OCI-LY7 (cell line): ENCODE data around the gene CSTPP1. TPM values are rescaled to one million over a fixed set of nuclear protein-coding genes. Genes with fewer than 3 reads are reported as not detected.

Experiments used
- BruUV-seq: library from RNA; stranded (reverse); fragments of 400-500 nt; replicated peaks from 2 replicates; lab custom pipeline; 2021; lab: Mats Ljungman, UMichigan
- CTCF ChIA-PET: fragments of 300-600 bp; sonication (Branson Sonifier 250); formaldehyde crosslinking; loops from one replicate; lab custom pipeline; 2022; ENCODE audit warnings: antibody characterized with exemption; ENCODE audit not compliant: unreplicated experiment; lab: Charles Lee
- POLR2A ChIA-PET: fragments of 300-600 bp; sonication (Branson Sonifier 250); formaldehyde crosslinking; loops from one replicate; lab custom pipeline; 2022; ENCODE audit warnings: antibody characterized with exemption; lab: Charles Lee
- DNase-seq: peaks from one replicate; pipeline ENCODE4 v3.0.0-alpha.2; 2015; ENCODE audit warnings: low spot score
- H2AFZ ChIP-seq: fragments of 200-600 bp; sonication (generic), shearing (Covaris generic); 2 replicates; pipeline ENCODE4 v1.6.1; 2014; ENCODE audit warnings: mild to moderate bottlenecking, antibody characterized with exemption, low read length, moderate library complexity
- H3K27ac ChIP-seq: fragments of 200-600 bp; sonication (generic); 2 replicates; pipeline ENCODE4 v1.5.1; 2014; ENCODE audit warnings: mixed run types, low read depth, mild to moderate bottlenecking, moderate library complexity, low read length, inconsistent platforms; ENCODE audit not compliant: poor library complexity, severe bottlenecking
- H3K36me3 ChIP-seq: fragments of 200-600 bp; sonication (generic); 2 replicates; pipeline ENCODE4 v1.6.1; 2014; ENCODE audit warnings: mild to moderate bottlenecking, antibody characterized with exemption, low read length, moderate library complexity, mixed read lengths; ENCODE audit not compliant: insufficient read depth
- H3K4me1 ChIP-seq: fragments of 200-600 bp; sonication (generic); 2 replicates; pipeline ENCODE4 v1.5.1; 2014; ENCODE audit warnings: mild to moderate bottlenecking, low read length; ENCODE audit not compliant: insufficient read depth, poor library complexity, severe bottlenecking
- H3K4me2 ChIP-seq: fragments of 200-600 bp; sonication (generic); 2 replicates; pipeline ENCODE4 v1.6.1; 2014; ENCODE audit warnings: mild to moderate bottlenecking, low read length
- H3K4me3 ChIP-seq: fragments of 200-600 bp; sonication (generic); 2 replicates; pipeline ENCODE4 v1.5.1; 2014; ENCODE audit warnings: mild to moderate bottlenecking, low read depth, low read length; ENCODE audit not compliant: poor library complexity, severe bottlenecking
- H3K79me2 ChIP-seq: fragments of 200-600 bp; sonication (generic); 2 replicates; pipeline ENCODE4 v1.6.1; 2016; ENCODE audit warnings: low read depth, mild to moderate bottlenecking, low read length, moderate library complexity, mixed read lengths; ENCODE audit not compliant: insufficient read depth
- H3K9me2 ChIP-seq: fragments of 200-600 bp; sonication (generic); 2 replicates; pipeline ENCODE4 v1.6.1; 2016; ENCODE audit warnings: mild to moderate bottlenecking, low read length, mixed read lengths; ENCODE audit not compliant: insufficient read depth
- H3K9me3 ChIP-seq: fragments of 200-600 bp; sonication (generic); 2 replicates; pipeline ENCODE4 v1.6.1; 2014; ENCODE audit warnings: mild to moderate bottlenecking, mixed run types, low read length, mixed read lengths
- H4K20me1 ChIP-seq: fragments of 200-600 bp; sonication (generic); 2 replicates; pipeline ENCODE4 v1.6.1; 2014; ENCODE audit warnings: mild to moderate bottlenecking, antibody characterized with exemption, low read length, moderate library complexity, mixed read lengths; ENCODE audit not compliant: insufficient read depth
- EZH2phosphoT487 ChIP-seq: fragments of 200-600 bp; sonication (generic); IDR thresholded peaks from 2 replicates; pipeline ENCODE4 v1.6.1; 2018; ENCODE audit warnings: low read depth, borderline replicate concordance, mild to moderate bottlenecking, mixed run types, antibody characterized with exemption, low read length, moderate library complexity, mixed read lengths
- intact Hi-C: fragments of 100-400 bp; cut with micrococcal nuclease; formaldehyde crosslinking; loops from one replicate; pipeline ENCODE4 v1.10.0; 2022; ENCODE audit not compliant: unreplicated experiment
- total RNA-seq, 2 experiments: library from RNA; depleted of rRNA in 1 of 2; stranded (reverse); fragments of >200 nt in 1 of 2; shearing (Covaris generic) in 1 of 2; gene quantifications; 2 replicates each; pipeline ENCODE4 v1.2.3, GENCODE V29; 2014 to 2022
- TF ChIP-seq, protein P1 (sequence below): fragments of 200-600 bp; sonication (generic); conservative IDR thresholded peaks from 2 replicates; pipeline ENCODE4 v1.5.1; 2014; ENCODE audit warnings: mild to moderate bottlenecking, antibody characterized with exemption, low read length, moderate library complexity, mixed read lengths

The CSTPP1 gene
- total RNA-seq, 2 experiments from 2014 or later: 39.6 to 43.1 TPM

DNA sequence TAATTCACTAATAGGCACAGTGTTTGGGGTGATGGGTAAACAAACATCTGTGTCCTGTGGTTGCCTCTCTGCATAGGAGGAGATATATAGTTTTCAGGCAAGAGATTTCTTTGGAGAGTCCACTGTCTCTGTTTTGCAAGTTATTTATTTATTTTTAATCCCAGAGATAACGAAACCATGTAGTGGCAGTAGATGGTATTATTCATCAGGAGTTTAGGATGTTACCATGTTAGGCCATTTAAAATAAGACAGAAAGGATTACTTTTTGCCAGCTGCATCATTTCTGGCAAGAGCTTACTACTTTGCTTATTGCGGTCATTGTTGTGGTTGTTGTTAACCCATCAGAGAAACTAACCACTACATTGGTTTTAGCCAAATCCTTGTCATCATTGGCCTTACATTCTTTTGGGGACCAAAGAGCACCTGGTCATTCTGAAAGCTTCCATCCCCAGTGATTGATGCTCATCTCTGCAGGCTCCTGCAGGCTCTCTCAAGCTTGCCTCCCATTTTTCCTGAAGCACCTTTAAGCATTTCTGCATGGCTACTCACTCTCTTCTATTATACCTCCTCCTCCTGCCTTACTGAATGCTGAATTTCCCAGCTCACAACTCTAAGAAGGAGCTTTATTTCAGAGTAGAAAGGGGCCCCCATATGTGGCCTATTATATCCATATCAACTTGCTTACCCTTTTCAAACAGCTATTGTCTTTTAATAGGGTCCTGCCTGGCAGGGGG lies 84.4 kb downstream of the CSTPP1 start:
- no TSS peak for BruUV-seq
- CTCF ChIA-PET: no interaction called here

DNA sequence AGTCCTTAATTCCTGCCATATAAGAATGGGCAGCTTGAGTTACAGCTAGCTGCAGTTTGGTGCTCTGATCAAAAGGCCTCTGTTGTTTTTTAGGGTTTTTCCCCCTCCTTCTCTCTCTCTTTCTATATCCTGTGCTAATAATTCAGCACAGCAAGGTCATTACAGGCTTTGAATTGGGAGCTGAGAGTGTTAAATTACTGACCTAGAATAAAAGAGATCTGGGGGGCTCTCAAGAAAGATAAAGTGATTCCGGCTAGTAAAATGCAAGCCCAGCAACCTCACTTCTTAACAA lies 84.9 kb downstream of the CSTPP1 start:
- Histone ChIP-seq H3K4me1 (peaks cover 32% of the 10 kb centered on the region), H3K4me2 (no peak overlapping the region), H3K79me2 (no peaks in the 10 kb centered on the region), H3K4me3 (no peak overlapping the region), H3K9me2 (no peaks in the 10 kb centered on the region), H3K27ac (no peak overlapping the region), H4K20me1 (no peaks in the 10 kb centered on the region), H2AFZ (no peak overlapping the region), H3K9me3 (no peaks in the 10 kb centered on the region; the same call in 1 of the 2 replicates), H3K36me3 (no peaks in the 10 kb centered on the region; the same call in 1 of the 2 replicates)
- TF ChIP-seq EZH2phosphoT487: no peak
- TF ChIP-seq, protein P1, sequence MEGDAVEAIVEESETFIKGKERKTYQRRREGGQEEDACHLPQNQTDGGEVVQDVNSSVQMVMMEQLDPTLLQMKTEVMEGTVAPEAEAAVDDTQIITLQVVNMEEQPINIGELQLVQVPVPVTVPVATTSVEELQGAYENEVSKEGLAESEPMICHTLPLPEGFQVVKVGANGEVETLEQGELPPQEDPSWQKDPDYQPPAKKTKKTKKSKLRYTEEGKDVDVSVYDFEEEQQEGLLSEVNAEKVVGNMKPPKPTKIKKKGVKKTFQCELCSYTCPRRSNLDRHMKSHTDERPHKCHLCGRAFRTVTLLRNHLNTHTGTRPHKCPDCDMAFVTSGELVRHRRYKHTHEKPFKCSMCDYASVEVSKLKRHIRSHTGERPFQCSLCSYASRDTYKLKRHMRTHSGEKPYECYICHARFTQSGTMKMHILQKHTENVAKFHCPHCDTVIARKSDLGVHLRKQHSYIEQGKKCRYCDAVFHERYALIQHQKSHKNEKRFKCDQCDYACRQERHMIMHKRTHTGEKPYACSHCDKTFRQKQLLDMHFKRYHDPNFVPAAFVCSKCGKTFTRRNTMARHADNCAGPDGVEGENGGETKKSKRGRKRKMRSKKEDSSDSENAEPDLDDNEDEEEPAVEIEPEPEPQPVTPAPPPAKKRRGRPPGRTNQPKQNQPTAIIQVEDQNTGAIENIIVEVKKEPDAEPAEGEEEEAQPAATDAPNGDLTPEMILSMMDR: no peak
- CTCF ChIA-PET: no interaction called here
- BruUV-seq: no TSS peak
- DNase-seq: no peak
- intact Hi-C loops: no loop called here
- POLR2A ChIA-PET: interaction anchor here (1.2 to 1.6 kb wide), 3 partner anchors 16 to 84 kb away, joined by 3 to 5 read pairs (median 3); no protein-coding TSS in a partner anchor

More for the DNA sequence above, 84.4 kb downstream of the CSTPP1 start:
- Histone ChIP-seq H2AFZ (no peak overlapping the region), H3K4me2 (no peak overlapping the region), H3K9me2 (no peaks in the 10 kb centered on the region), H4K20me1 (no peaks in the 10 kb centered on the region), H3K36me3 (no peaks in the 10 kb centered on the region; the same call in 1 of the 2 replicates), H3K79me2 (no peaks in the 10 kb centered on the region), H3K9me3 (no peaks in the 10 kb centered on the region; the same call in 1 of the 2 replicates), H3K27ac (no peak overlapping the region), H3K4me1 (peaks cover 27% of the 10 kb centered on the region), H3K4me3 (no peak overlapping the region)
- no peak for TF ChIP-seq EZH2phosphoT487
- TF ChIP-seq, protein P1: no peak
- intact Hi-C loops: no loop called here
- no peak for DNase-seq
- POLR2A ChIA-PET: interaction anchor here (0.5 to 2.0 kb wide), 7 partner anchors 9 to 85 kb away, joined by 3 to 9 read pairs (median 3); no protein-coding TSS in a partner anchor

GRCh38 chr11:47021965-47022364 lies 85.4 kb downstream of the CSTPP1 start:
- peaks cover 35% of the 10 kb centered on the region for H3K4me1 ChIP-seq
- no peaks in the 10 kb centered on the region; the same call in 1 of the 2 replicates for H3K36me3 ChIP-seq
- CTCF ChIA-PET: no interaction called here
- no peak overlapping the region for H3K4me3 ChIP-seq
- DNase-seq: no peak
- H3K4me2 ChIP-seq: no peak overlapping the region
- H3K79me2 ChIP-seq: no peaks in the 10 kb centered on the region
- POLR2A ChIA-PET: interaction anchor here (1.2 kb wide), 2 partner anchors 16 to 84 kb away, joined by 3 read pairs; no protein-coding TSS in a partner anchor
- BruUV-seq: no TSS peak
- no peak overlapping the region for H2AFZ ChIP-seq
- intact Hi-C loops: no loop called here
- no peaks in the 10 kb centered on the region for H4K20me1 ChIP-seq
- TF ChIP-seq, protein P1: no peak
- no peak for TF ChIP-seq EZH2phosphoT487
- no peak overlapping the region for H3K27ac ChIP-seq
- no peaks in the 10 kb centered on the region for H3K9me2 ChIP-seq
- no peaks in the 10 kb centered on the region; the same call in 1 of the 2 replicates for H3K9me3 ChIP-seq
